Keratinocyte (primary cell): ENCODE results near the gene GREB1.

ENCODE experiments used
- EZH2 ChIP-seq: IDR thresholded peaks from one replicate; pipeline ENCODE4 v1.6.1; 2012; ENCODE audit warnings: inconsistent platforms, mild to moderate bottlenecking, low read length, moderate library complexity
- TF ChIP-seq, protein P1 (sequence below), 3 experiments: IDR thresholded peaks in 1 of 3; conservative IDR thresholded peaks in 1 of 3; optimal IDR thresholded peaks in 1 of 3; 2 replicates in 2 of 3; 3 replicates in 1 of 3; pipeline versions ENCODE3 to v1.5.1; 2011; ENCODE audit warnings: low read length in 3 of 3, mild to moderate bottlenecking in 3 of 3, moderate library complexity in 2 of 3, control low read depth in 1 of 3, inconsistent platforms in 1 of 3; ENCODE audit not compliant: insufficient read depth in 2 of 3; ENCODE audit errors: extremely low read depth in 1 of 3

- no peak for TF ChIP-seq EZH2
- TF ChIP-seq, protein P1, sequence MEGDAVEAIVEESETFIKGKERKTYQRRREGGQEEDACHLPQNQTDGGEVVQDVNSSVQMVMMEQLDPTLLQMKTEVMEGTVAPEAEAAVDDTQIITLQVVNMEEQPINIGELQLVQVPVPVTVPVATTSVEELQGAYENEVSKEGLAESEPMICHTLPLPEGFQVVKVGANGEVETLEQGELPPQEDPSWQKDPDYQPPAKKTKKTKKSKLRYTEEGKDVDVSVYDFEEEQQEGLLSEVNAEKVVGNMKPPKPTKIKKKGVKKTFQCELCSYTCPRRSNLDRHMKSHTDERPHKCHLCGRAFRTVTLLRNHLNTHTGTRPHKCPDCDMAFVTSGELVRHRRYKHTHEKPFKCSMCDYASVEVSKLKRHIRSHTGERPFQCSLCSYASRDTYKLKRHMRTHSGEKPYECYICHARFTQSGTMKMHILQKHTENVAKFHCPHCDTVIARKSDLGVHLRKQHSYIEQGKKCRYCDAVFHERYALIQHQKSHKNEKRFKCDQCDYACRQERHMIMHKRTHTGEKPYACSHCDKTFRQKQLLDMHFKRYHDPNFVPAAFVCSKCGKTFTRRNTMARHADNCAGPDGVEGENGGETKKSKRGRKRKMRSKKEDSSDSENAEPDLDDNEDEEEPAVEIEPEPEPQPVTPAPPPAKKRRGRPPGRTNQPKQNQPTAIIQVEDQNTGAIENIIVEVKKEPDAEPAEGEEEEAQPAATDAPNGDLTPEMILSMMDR (optimal IDR thresholded peaks at IDR 0.05 in 1 of 3, IDR thresholded peaks at IDR 0.05 in 1 of 3, conservative IDR thresholded peaks at IDR 0.05 in 1 of 3; ENCODE audit: extremely low read depth in 1 of 3, insufficient read depth in 2 of 3, low read length in 3 of 3) = no peak
These were observed 84.3 kb downstream of the GREB1 start for GRCh38 chr2:11617984-11618707.
